Measurements from ENCODE around the gene HBD. TPM values are rescaled to one million over a fixed set of nuclear protein-coding genes. Genes with fewer than 3 reads are reported as not detected.

HBD gene
- not detected in 3 replicates for total RNA-seq
- long read RNA-seq, result 0 reads

DNA sequence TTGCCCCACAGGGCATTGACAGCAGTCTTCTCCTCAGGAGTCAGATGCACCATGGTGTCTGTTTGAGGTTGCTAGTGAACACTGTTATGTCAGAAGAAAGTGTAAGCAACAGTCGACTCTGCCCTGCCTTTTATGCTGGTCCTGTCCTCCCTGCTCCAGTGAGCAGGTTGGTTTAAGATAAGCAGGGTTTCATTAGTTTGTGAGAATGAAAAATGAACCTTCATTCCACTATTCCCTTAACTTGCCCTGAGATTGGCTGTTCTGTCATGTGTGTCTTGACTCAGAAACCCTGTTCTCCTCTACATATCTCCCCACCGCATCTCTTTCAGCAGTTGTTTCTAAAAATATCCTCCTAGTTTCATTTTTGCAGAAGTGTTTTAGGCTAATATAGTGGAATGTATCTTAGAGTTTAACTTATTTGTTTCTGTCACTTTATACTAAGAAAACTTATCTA is at the start of gene HBD:
Gene HBD (minus strand): TSS at position 103 of the 454 bp plus-strand sequence. CDS start 50 bp downstream, at position 53.
- DNase-seq (ENCODE audit: low spot score), result no peak
- Mint-ChIP-seq H3K4me3 (ENCODE audit: unreplicated experiment) (no peak within 1 kb of the TSS), H3K4me1 (ENCODE audit: low read depth) (no peaks in the 10 kb centered on the region), H3K27ac (ENCODE audit: unreplicated experiment) (no peak within 1 kb of the TSS), H3K27me3 (ENCODE audit: low read depth) (peaks cover 28% of the 10 kb centered on the region), H3K36me3 (ENCODE audit: low read depth) (no peaks in the 10 kb centered on the region), H3K9me3 (ENCODE audit: low read depth) (no peaks in the 10 kb centered on the region)
- TF ChIP-seq, protein P1, sequence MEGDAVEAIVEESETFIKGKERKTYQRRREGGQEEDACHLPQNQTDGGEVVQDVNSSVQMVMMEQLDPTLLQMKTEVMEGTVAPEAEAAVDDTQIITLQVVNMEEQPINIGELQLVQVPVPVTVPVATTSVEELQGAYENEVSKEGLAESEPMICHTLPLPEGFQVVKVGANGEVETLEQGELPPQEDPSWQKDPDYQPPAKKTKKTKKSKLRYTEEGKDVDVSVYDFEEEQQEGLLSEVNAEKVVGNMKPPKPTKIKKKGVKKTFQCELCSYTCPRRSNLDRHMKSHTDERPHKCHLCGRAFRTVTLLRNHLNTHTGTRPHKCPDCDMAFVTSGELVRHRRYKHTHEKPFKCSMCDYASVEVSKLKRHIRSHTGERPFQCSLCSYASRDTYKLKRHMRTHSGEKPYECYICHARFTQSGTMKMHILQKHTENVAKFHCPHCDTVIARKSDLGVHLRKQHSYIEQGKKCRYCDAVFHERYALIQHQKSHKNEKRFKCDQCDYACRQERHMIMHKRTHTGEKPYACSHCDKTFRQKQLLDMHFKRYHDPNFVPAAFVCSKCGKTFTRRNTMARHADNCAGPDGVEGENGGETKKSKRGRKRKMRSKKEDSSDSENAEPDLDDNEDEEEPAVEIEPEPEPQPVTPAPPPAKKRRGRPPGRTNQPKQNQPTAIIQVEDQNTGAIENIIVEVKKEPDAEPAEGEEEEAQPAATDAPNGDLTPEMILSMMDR (IDR thresholded peaks at IDR 0.05), result no peak

DNA sequence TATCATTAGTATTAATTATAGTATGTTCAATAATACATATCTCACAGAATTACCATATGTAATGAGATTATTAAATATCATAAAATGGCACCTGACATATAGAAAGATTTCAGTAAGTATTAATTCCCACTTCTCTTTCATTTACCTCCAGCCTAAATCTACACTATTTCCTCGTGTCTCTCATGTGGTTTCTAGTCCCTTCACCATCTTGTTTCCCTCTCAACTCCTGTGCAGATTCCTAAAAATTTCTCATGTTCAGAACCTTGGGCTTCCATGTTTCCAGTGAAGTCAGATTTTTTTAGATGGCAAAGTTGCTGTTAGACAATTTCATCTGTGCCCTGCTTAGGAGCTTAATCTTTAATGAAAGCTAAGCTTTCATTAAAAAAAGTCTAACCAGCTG is 49.6 kb upstream of the HBD start:
- DNase-seq (ENCODE audit: low spot score), result no peak
- H3K27me3 Mint-ChIP-seq (ENCODE audit: low read depth), result no peaks in the 10 kb centered on the region
- H3K27ac Mint-ChIP-seq (ENCODE audit: unreplicated experiment), result no peak overlapping the region
- H3K4me1 Mint-ChIP-seq (ENCODE audit: low read depth), result peaks cover 8% of the 10 kb centered on the region
- TF ChIP-seq, protein P1 (IDR thresholded peaks at IDR 0.05), result no peak
- H3K9me3 Mint-ChIP-seq (ENCODE audit: low read depth), result no peaks in the 10 kb centered on the region
- H3K36me3 Mint-ChIP-seq (ENCODE audit: low read depth), result no peaks in the 10 kb centered on the region
- no peak overlapping the region for H3K4me3 Mint-ChIP-seq (ENCODE audit: unreplicated experiment)

DNA sequence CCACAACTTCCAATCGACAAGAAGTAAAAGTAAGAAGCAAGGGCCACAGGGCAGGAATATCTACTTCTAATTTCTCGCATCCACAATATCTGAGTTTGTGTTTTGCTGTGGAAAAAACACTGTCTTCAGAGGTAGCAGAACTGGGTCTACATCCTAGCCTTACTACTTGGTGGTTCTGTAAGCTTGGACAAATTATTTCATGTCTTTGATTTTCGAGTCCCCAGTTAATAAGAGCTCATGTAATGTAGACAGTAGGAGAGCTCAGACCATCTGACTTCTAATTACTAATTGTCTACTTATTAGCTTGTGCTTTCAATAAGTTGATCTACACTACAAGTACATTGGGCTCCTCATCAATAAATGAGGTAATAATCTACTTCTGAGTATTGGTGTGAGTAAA is 48.8 kb upstream of the HBD start:
- Mint-ChIP-seq H3K9me3 (ENCODE audit: low read depth) (no peaks in the 10 kb centered on the region), H3K27ac (ENCODE audit: unreplicated experiment) (no peak overlapping the region), H3K4me3 (ENCODE audit: unreplicated experiment) (no peak overlapping the region), H3K36me3 (ENCODE audit: low read depth) (no peaks in the 10 kb centered on the region), H3K4me1 (ENCODE audit: low read depth) (peaks cover 8% of the 10 kb centered on the region), H3K27me3 (ENCODE audit: low read depth) (no peaks in the 10 kb centered on the region)
- TF ChIP-seq, protein P1 (IDR thresholded peaks at IDR 0.05), result no peak
- no peak for DNase-seq (ENCODE audit: low spot score)

DNA sequence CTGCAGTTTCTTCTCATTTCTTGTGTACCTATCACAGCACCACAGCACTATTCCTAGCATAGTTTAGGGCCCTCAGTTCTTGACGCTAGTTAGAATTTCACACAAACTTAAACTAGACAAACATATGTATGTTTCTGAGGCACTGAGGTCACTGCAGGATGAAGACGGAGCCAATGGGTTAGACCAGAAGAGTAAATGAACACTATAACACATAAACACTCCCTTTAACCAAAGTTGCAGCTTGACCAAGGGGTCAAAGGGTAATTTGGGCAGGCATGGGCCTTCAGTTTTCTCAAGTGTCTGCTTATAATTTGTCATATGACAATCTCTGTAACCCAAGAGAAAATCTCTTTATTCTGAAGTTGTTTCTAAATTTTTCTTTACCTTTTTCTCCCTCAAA is 48.3 kb upstream of the HBD start:
- H3K27ac Mint-ChIP-seq (ENCODE audit: unreplicated experiment), result no peak overlapping the region
- TF ChIP-seq, protein P1 (IDR thresholded peaks at IDR 0.05), result no peak
- DNase-seq (ENCODE audit: low spot score), result no peak
- H3K36me3 Mint-ChIP-seq (ENCODE audit: low read depth), result no peaks in the 10 kb centered on the region
- no peak overlapping the region for H3K4me3 Mint-ChIP-seq (ENCODE audit: unreplicated experiment)
- H3K9me3 Mint-ChIP-seq (ENCODE audit: low read depth), result no peaks in the 10 kb centered on the region
- H3K4me1 Mint-ChIP-seq (ENCODE audit: low read depth), result peaks cover 8% of the 10 kb centered on the region
- H3K27me3 Mint-ChIP-seq (ENCODE audit: low read depth), result no peaks in the 10 kb centered on the region

DNA sequence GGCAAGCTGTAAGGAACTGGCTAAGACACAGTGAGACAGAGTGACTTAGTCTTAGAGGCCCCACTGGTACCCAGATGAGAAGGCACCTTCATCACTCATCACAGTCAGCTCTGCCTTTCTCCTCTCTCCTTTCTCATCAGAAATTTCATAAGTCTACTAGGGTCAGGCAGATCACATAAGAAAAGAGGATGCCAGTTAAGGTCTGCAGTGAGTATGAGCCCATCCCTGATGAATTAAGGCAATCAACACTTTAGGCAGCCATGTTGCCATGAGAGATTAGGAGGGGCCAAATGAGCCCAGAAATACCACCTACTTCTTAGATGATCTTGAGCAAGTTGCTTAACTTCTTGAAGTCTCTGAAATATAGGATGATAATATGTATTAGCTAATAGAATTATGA is 47.3 kb upstream of the HBD start:
- no peaks in the 10 kb centered on the region for H3K36me3 Mint-ChIP-seq (ENCODE audit: low read depth)
- no peak for DNase-seq (ENCODE audit: low spot score)
- H3K9me3 Mint-ChIP-seq (ENCODE audit: low read depth), result no peaks in the 10 kb centered on the region
- no peak overlapping the region for H3K27ac Mint-ChIP-seq (ENCODE audit: unreplicated experiment)
- H3K4me3 Mint-ChIP-seq (ENCODE audit: unreplicated experiment), result no peak overlapping the region
- H3K27me3 Mint-ChIP-seq (ENCODE audit: low read depth), result no peaks in the 10 kb centered on the region
- TF ChIP-seq, protein P1 (IDR thresholded peaks at IDR 0.05), result no peak
- H3K4me1 Mint-ChIP-seq (ENCODE audit: low read depth), result peaks cover 8% of the 10 kb centered on the region

Data from chondrocyte (in vitro differentiated cells).